Cardiac fibroblast (primary cell): ENCODE results near the gene DBI.

Experiments used
- DNase-seq, 2 donors: peaks; one replicate each; pipeline versions ENCODE4 v3.0.0 to v3.0.0-alpha.2; 2010; ENCODE audit warnings: low read depth in 2 of 2
- H3K4me3 ChIP-seq, 2 donors: replicated peaks in 1 of 2; 1 replicate in 1 of 2; 2 replicates in 1 of 2; pipeline ENCODE4 v1.5.1; 2011; ENCODE audit warnings: low read depth in 2 of 2, low read length in 2 of 2, mild to moderate bottlenecking in 2 of 2, moderate library complexity in 1 of 2
- TF ChIP-seq, protein P1 (sequence below): IDR thresholded peaks from one replicate; pipeline ENCODE4 v1.5.1; 2011; ENCODE audit warnings: low read depth, mild to moderate bottlenecking, low read length, inconsistent platforms

Gene DBI

DNA sequence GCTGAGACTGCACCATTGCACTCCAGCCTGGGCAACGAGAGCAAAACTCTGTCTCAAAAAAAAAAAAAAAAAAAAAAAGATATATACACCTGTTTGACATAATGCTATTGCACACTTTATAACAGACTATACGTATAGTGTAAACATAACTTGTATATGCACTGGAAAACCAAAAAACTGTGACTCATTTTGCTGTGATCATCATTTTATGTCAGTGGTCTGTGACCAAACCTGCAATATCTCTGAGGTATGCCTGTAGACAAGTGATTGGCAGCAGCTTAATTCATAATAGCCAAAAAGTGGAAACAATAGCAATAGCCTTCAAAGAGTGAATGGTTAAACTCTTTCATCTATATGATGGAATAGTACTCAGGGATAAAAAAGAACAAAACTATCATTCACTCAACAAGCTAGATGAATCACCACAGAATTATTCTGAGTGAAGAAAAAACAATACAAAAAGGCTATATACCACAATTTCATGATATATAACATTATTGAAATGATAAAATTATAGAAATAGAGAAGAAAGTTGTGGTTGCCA lies 6.3 kb upstream of the DBI start:
- TF ChIP-seq, protein P1, sequence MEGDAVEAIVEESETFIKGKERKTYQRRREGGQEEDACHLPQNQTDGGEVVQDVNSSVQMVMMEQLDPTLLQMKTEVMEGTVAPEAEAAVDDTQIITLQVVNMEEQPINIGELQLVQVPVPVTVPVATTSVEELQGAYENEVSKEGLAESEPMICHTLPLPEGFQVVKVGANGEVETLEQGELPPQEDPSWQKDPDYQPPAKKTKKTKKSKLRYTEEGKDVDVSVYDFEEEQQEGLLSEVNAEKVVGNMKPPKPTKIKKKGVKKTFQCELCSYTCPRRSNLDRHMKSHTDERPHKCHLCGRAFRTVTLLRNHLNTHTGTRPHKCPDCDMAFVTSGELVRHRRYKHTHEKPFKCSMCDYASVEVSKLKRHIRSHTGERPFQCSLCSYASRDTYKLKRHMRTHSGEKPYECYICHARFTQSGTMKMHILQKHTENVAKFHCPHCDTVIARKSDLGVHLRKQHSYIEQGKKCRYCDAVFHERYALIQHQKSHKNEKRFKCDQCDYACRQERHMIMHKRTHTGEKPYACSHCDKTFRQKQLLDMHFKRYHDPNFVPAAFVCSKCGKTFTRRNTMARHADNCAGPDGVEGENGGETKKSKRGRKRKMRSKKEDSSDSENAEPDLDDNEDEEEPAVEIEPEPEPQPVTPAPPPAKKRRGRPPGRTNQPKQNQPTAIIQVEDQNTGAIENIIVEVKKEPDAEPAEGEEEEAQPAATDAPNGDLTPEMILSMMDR = no peak
- no peak overlapping the region for H3K4me3 ChIP-seq
- DNase-seq = no peak

DNA sequence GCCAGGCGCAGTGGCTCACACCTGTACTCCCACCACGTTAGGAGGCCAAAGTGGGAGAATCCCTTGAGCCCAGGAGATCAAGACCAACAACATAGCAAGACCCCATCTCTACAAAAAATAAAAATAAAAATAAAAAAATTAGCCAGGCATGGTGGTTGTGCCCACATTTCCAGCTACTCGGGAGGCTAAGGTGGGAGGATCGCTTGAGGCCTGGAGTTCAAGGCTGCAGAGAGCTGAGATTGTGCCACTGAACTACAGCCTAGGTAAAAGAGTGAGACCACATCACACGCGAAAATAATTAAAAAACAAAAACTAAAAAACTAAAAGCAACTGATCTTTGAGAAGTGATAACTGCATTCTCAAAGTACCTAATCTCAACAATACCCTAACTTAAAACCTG lies 2.0 kb upstream of the DBI start:
- no peak overlapping the region for H3K4me3 ChIP-seq
- DNase-seq = no peak
- TF ChIP-seq, protein P1 = no peak

DNA sequence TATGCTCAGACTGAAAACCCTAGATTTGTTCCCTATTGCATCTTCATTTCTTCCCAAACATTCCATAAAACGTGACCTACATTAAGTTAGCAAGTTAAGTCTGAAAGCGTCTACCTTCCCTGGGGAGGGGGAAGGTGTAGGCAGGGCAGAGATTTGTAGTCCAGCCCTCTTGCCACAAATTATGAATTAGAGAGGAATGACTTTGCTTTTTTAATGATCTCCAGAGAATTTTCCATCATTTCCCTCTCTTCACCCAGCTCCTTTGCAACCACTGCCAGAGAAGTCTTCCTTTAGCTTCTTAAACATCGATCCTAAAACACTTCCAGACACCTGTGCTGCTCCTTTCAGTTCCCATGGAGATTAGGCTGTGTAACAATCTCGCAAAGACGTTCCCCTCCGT lies 1.3 kb upstream of the DBI start:
- no peak for DNase-seq
- TF ChIP-seq, protein P1 = no peak
- no peak overlapping the region for H3K4me3 ChIP-seq

DNA sequence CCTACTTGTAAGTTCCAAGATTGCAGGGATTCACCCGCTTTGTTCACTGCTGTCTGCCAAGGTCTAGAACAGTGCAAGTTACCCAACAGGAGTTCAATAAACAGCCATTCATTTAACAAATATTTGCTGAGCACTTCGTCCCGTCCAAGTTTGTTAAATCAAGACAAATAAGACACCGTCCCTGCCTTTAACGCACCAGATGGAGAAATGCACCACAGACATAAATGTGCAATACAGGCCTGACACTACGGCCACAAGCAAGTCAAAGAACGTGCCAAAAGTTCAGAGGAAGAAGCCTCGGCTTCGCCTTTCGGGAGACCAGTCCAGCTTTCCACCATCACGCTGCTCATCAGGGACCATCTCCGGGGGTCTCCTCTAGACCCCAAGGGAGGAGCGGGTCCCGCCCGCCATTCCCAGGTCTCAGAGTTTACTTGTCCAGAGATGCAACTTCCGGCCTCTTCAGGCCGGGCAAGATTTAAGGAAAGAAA lies 572 bp upstream of the DBI start:
- H3K4me3 ChIP-seq = peak overlapping the region; percentile 88 to 95
- TF ChIP-seq, protein P1 = no peak
- DNase-seq = peak; percentile 18 to 48

DNA sequence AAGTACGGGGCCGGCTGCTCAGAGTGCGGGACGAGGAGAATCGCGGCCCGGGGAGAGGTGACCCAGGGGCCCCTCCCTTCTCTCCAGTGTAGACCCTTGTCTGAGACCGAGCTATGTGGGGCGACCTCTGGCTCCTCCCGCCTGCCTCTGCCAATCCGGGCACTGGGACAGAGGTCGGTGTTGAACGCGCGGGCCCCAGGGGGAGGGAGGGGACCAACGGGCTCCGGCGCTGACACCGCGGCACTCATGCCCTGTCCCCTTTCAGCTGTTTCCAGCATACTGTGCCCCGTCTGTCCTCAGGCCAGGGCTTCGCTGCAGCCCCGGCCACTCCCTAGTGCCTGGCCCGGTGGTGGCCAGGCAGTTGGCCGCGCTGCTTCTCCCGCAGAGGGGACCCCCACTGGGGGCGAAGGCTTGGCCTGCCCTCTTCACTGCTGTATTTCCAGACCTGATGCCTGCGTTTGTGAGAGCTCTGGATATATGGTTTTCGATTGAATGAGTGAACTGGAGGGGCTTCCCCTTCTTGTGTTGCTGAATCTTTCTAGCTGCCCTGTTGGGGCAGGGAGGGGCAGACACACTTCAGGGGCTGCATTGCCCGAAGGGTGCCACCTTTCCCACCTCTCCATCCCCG lies 809 bp downstream of the DBI start:
- TF ChIP-seq, protein P1 = no peak
- DNase-seq = peak in 1 of 2 donors; percentile 12
- H3K4me3 ChIP-seq = peak overlapping the region; percentile 88 to 95

DNA sequence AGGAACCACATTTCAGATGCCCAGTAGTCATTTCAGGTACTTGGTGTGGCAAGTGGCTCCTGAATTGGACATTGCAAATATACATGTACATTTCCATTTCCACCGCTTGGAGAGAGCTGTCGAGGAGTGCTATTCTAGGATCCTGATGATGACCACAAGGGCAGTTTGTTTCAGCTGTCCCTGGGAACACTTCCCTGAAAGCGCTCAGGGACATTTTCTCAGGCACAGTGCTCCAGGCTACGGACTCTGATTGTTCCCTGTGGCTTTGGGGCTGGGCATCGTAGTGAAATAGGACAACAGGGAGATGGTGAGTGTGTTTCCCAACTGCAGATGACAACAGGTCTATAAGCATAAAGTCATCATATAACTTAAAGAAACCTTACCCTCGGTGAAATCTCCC lies 3.1 kb downstream of the DBI start:
- TF ChIP-seq, protein P1 = no peak
- H3K4me3 ChIP-seq = no peak overlapping the region
- no peak for DNase-seq
